Measurements from ENCODE around the gene EIF4E2. TPM values are rescaled to one million over a fixed set of nuclear protein-coding genes. Genes with fewer than 3 reads are reported as not detected.

EIF4E2 gene
- polyA plus RNA-seq (2012; ENCODE audit: missing spikeins) = 80.5 TPM

GRCh38 chr2:232550354-232551249 is at the start of gene EIF4E2, which contains the start of gene TIGD1:
EIF4E2 (plus strand) TSS chr2:232550689; CDS start chr2:232550725, 36 bp downstream.
TIGD1 (minus strand) TSS chr2:232550557; CDS start chr2:232549882, 675 bp downstream.
- TF ChIP-seq TAF1 (IDR thresholded peaks at IDR 0.05; ENCODE audit: borderline replicate concordance, low read depth, low read length) = peak; percentile 78
- TF ChIP-seq POLR2AphosphoS5 (IDR thresholded peaks at IDR 0.05; ENCODE audit: low read depth, low read length) = peak; percentile 86
- TF ChIP-seq POLR2A (IDR thresholded peaks at IDR 0.05; ENCODE audit: low read depth, low read length) = peak; percentile 93
- FAIRE-seq = peak; percentile 87
- DNase-seq (ENCODE audit: insufficient read length) = peak; percentile 99

DNA sequence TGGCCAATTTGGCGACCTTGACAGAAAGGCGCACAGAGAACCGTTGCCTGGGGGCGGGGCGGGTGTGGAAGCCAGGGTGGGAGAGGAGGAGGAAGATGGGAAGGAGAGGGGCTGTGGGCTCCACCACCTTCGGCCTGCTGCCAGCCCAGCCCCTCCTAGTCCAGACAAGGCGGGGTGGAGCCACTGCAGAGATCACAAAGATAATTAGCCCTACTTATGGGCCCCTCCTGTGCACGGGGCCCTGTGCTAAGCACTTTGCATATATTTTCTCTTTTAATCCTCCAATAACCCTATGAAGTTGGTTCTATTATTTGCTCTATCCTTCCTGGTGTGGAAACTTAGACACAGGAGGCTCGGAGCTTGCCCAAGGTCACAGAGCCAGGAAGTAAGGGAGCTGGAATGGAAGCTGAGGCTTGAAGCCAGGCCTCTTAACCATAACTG is 49.1 kb upstream of the EIF4E2 start:
- DNase-seq (ENCODE audit: insufficient read length) = no peak
- FAIRE-seq = no peak
- TF ChIP-seq TAF1 (IDR thresholded peaks at IDR 0.05; ENCODE audit: borderline replicate concordance, low read depth, low read length) = no peak
- no peak for TF ChIP-seq POLR2A (IDR thresholded peaks at IDR 0.05; ENCODE audit: low read depth, low read length)
- no peak for TF ChIP-seq POLR2AphosphoS5 (IDR thresholded peaks at IDR 0.05; ENCODE audit: low read depth, low read length)

GRCh38 chr2:232501794-232502390 is 48.6 kb upstream of the EIF4E2 start:
- FAIRE-seq (no peak), DNase-seq (ENCODE audit: insufficient read length) (no peak)
- TF ChIP-seq POLR2A (IDR thresholded peaks at IDR 0.05; ENCODE audit: low read depth, low read length) = no peak
- no peak for TF ChIP-seq POLR2AphosphoS5 (IDR thresholded peaks at IDR 0.05; ENCODE audit: low read depth, low read length)
- no peak for TF ChIP-seq TAF1 (IDR thresholded peaks at IDR 0.05; ENCODE audit: borderline replicate concordance, low read depth, low read length)

- DNase-seq (ENCODE audit: insufficient read length) (no peak), FAIRE-seq (no peak)
- no peak for TF ChIP-seq POLR2A (IDR thresholded peaks at IDR 0.05; ENCODE audit: low read depth, low read length)
- TF ChIP-seq POLR2AphosphoS5 (IDR thresholded peaks at IDR 0.05; ENCODE audit: low read depth, low read length) = no peak
- TF ChIP-seq TAF1 (IDR thresholded peaks at IDR 0.05; ENCODE audit: borderline replicate concordance, low read depth, low read length) = no peak
Measured at GRCh38 chr2:232502511-232502910, 48.0 kb upstream of the EIF4E2 start.

GRCh38 chr2:232502911-232503808 is 47.3 kb upstream of the EIF4E2 start:
- no peak for FAIRE-seq
- no peak for TF ChIP-seq TAF1 (IDR thresholded peaks at IDR 0.05; ENCODE audit: borderline replicate concordance, low read depth, low read length)
- TF ChIP-seq POLR2AphosphoS5 (IDR thresholded peaks at IDR 0.05; ENCODE audit: low read depth, low read length) = no peak
- TF ChIP-seq POLR2A (IDR thresholded peaks at IDR 0.05; ENCODE audit: low read depth, low read length) = no peak
- DNase-seq (ENCODE audit: insufficient read length) = no peak

GRCh38 chr2:232503809-232504323 is 46.6 kb upstream of the EIF4E2 start:
- TF ChIP-seq POLR2AphosphoS5 (IDR thresholded peaks at IDR 0.05; ENCODE audit: low read depth, low read length) (no peak), POLR2A (IDR thresholded peaks at IDR 0.05; ENCODE audit: low read depth, low read length) (no peak), TAF1 (IDR thresholded peaks at IDR 0.05; ENCODE audit: borderline replicate concordance, low read depth, low read length) (no peak)
- DNase-seq (ENCODE audit: insufficient read length) = no peak
- FAIRE-seq = no peak

- TF ChIP-seq POLR2AphosphoS5 (IDR thresholded peaks at IDR 0.05; ENCODE audit: low read depth, low read length) (no peak), POLR2A (IDR thresholded peaks at IDR 0.05; ENCODE audit: low read depth, low read length) (no peak), TAF1 (IDR thresholded peaks at IDR 0.05; ENCODE audit: borderline replicate concordance, low read depth, low read length) (no peak)
- DNase-seq (ENCODE audit: insufficient read length) = no peak
- FAIRE-seq = no peak
Measured at GRCh38 chr2:232504438-232504837, 46.1 kb upstream of the EIF4E2 start.

GRCh38 chr2:232505856-232506255 is 44.6 kb upstream of the EIF4E2 start:
- DNase-seq (ENCODE audit: insufficient read length) = no peak
- TF ChIP-seq TAF1 (IDR thresholded peaks at IDR 0.05; ENCODE audit: borderline replicate concordance, low read depth, low read length) (no peak), POLR2AphosphoS5 (IDR thresholded peaks at IDR 0.05; ENCODE audit: low read depth, low read length) (no peak), POLR2A (IDR thresholded peaks at IDR 0.05; ENCODE audit: low read depth, low read length) (no peak)
- no peak for FAIRE-seq

- no peak for DNase-seq (ENCODE audit: insufficient read length)
- TF ChIP-seq POLR2A (IDR thresholded peaks at IDR 0.05; ENCODE audit: low read depth, low read length) = no peak
- no peak for TF ChIP-seq TAF1 (IDR thresholded peaks at IDR 0.05; ENCODE audit: borderline replicate concordance, low read depth, low read length)
- no peak for TF ChIP-seq POLR2AphosphoS5 (IDR thresholded peaks at IDR 0.05; ENCODE audit: low read depth, low read length)
- no peak for FAIRE-seq
Measured at GRCh38 chr2:232506709-232507108, 43.8 kb upstream of the EIF4E2 start.

DNA sequence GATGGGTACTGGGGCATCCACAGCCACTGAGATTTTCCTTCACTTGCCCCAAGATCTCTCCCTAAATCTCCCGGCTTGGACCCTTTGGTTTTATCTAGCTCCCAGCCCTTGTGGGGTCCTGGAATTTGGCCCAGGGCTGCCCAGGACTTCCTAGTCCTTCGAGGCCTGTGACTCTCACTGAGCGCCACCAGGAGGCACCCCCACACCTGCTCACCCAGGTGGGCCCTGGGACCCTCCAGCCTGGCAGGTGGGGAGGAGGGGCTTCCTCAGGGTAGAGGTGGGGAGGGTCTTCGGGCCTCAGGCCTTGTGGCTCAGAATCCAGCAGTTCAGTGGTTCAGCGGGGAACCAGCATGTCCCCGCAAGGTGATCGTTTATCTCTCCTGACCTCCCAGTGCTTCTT is 42.2 kb upstream of the EIF4E2 start:
- FAIRE-seq (no peak), DNase-seq (ENCODE audit: insufficient read length) (no peak)
- TF ChIP-seq TAF1 (IDR thresholded peaks at IDR 0.05; ENCODE audit: borderline replicate concordance, low read depth, low read length) = no peak
- no peak for TF ChIP-seq POLR2AphosphoS5 (IDR thresholded peaks at IDR 0.05; ENCODE audit: low read depth, low read length)
- TF ChIP-seq POLR2A (IDR thresholded peaks at IDR 0.05; ENCODE audit: low read depth, low read length) = no peak
